H54 (cell line): ENCODE results near the gene DMRTC2.
A peak's percentile ranks its signal among the peaks of the same experiment; 100 is the strongest.
"Not testable (repeated sequence)": the region's sequence is repeated elsewhere in the genome, so short reads cannot be mapped to it uniquely, and the experiment has no call there.

Source experiments
- DNase-seq: peaks from one replicate; pipeline ENCODE4 v3.0.0; 2011; ENCODE audit warnings: low spot score, mixed read lengths; ENCODE audit not compliant: insufficient read length
- FAIRE-seq: peaks from 3 replicates; lab custom pipeline; 2011; peaks lifted over from hg19 to GRCh38; lab: Jason Lieb, UNC
- POLR2A ChIP-seq: IDR thresholded peaks from 2 replicates; pipeline ENCODE4 v1.6.1; 2011; ENCODE audit warnings: low read depth, mild to moderate bottlenecking, low read length

The DMRTC2 gene

GRCh38 chr19:41871573-41872383 is 26.9 kb downstream of the DMRTC2 start:
- no peak for DNase-seq

GRCh38 chr19:41872384-41872774 is 27.5 kb downstream of the DMRTC2 start:
- FAIRE-seq (no peak), DNase-seq (no peak)
- no peak for TF ChIP-seq POLR2A

More at GRCh38 chr19:41871573-41872383, 26.9 kb downstream of the DMRTC2 start:
- FAIRE-seq, result no peak
- no peak for TF ChIP-seq POLR2A

- DNase-seq (peak; percentile 68), FAIRE-seq (no peak)
- no peak for TF ChIP-seq POLR2A
These were observed 28.2 kb downstream of the DMRTC2 start for GRCh38 chr19:41872775-41873647.

- DNase-seq, FAIRE-seq: not testable (repeated sequence)
These were observed 31.1 kb downstream of the DMRTC2 start for GRCh38 chr19:41875973-41876372.

GRCh38 chr19:41876847-41877832 is 32.3 kb downstream of the DMRTC2 start, which contains the start of gene CD79A:
TSS of gene CD79A (plus strand) at chr19:41877279. CDS start at chr19:41877305, 26 bp downstream.
- DNase-seq, result no peak
- TF ChIP-seq POLR2A, result no peak
- FAIRE-seq, result no peak

- FAIRE-seq (no peak), DNase-seq (no peak)
- no peak for TF ChIP-seq POLR2A
These were observed 33.4 kb downstream of the DMRTC2 start for GRCh38 chr19:41877916-41878905.

GRCh38 chr19:41879080-41879479 is 34.2 kb downstream of the DMRTC2 start:
- DNase-seq (no peak), FAIRE-seq (no peak)
- no peak for TF ChIP-seq POLR2A

GRCh38 chr19:41879670-41880328 is 35.0 kb downstream of the DMRTC2 start:
- FAIRE-seq (no peak), DNase-seq (no peak)
- TF ChIP-seq POLR2A, result no peak

GRCh38 chr19:41880329-41880708 is 35.5 kb downstream of the DMRTC2 start:
- no peak for DNase-seq
- no peak for TF ChIP-seq POLR2A
- no peak for FAIRE-seq

GRCh38 chr19:41882568-41883462 is 38.0 kb downstream of the DMRTC2 start, which contains the start of gene ARHGEF1:
TSS of gene ARHGEF1 (plus strand) at chr19:41883184. CDS start at chr19:41888083, 4,899 bp downstream.
- DNase-seq (peak; percentile 65), FAIRE-seq (no peak)
- TF ChIP-seq POLR2A, result no peak; the same call in 1 of the 2 replicates

- no peak for TF ChIP-seq POLR2A
- DNase-seq, result no peak
- FAIRE-seq, result no peak
These were observed 38.6 kb downstream of the DMRTC2 start for GRCh38 chr19:41883463-41883820.
